K562 (cell line): ENCODE results near the gene DNAH17. TPM values are rescaled to one million over a fixed set of nuclear protein-coding genes. Genes with fewer than 3 reads are reported as not detected.

Experiments
- DPF2 ChIP-seq: fragments of 450-650 bp; IDR thresholded peaks from 2 replicates; pipeline ENCODE4 v1.6.1; 2016
- GATAD2B ChIP-seq: fragments of 450-650 bp; IDR thresholded peaks from 2 replicates; pipeline ENCODE4 v1.6.1; 2017; ENCODE audit warnings: mild to moderate bottlenecking, borderline replicate concordance
- KDM1A ChIP-seq, 2 experiments: fragments of 450-650 bp; IDR thresholded peaks; 2 replicates each; pipeline ENCODE4 v1.6.1; 2016; ENCODE audit warnings: mild to moderate bottlenecking in 2 of 2
- KDM5B ChIP-seq: fragments of 200-600 bp; sonication (generic); IDR thresholded peaks from 2 replicates; pipeline ENCODE4 v1.6.1; 2012; ENCODE audit warnings: low read depth, mild to moderate bottlenecking, moderate library complexity, low read length, control low read depth, inconsistent platforms; ENCODE audit not compliant: insufficient replicate concordance
- NFATC3 ChIP-seq: fragments of 450-650 bp; IDR thresholded peaks from 2 replicates; pipeline ENCODE4 v1.6.1; 2017; ENCODE audit warnings: mild to moderate bottlenecking
- RAD21 ChIP-seq, 2 experiments: fragments of 250-450 bp in 1 of 2; fragments of 450-650 bp in 1 of 2; sonication (Bioruptor Pico) in 1 of 2; formaldehyde crosslinking in 1 of 2; IDR thresholded peaks in 1 of 2; conservative IDR thresholded peaks in 1 of 2; 2 replicates each; pipeline versions ENCODE4 v1.4.0 to v1.8.0; 2020 to 2022; ENCODE audit warnings: mild to moderate bottlenecking in 2 of 2, moderate library complexity in 1 of 2
- RNF2 ChIP-seq: sonication (generic); IDR thresholded peaks from 2 replicates; pipeline ENCODE4 v1.6.1; 2016
- SIX5 ChIP-seq, 2 experiments: IDR thresholded peaks; 2 replicates each; pipeline ENCODE4 v1.6.1; 2011; ENCODE audit warnings: low read length in 2 of 2, borderline replicate concordance in 1 of 2, low read depth in 1 of 2, mild to moderate bottlenecking in 1 of 2, moderate library complexity in 1 of 2; ENCODE audit not compliant: insufficient read depth in 1 of 2
- SMC3 ChIP-seq: conservative IDR thresholded peaks from 2 replicates; pipeline ENCODE4 v1.6.1; 2011; ENCODE audit warnings: low read depth, low read length, improper control_type of control experiment; ENCODE audit not compliant: insufficient read depth
- ZFX ChIP-seq: sonication (generic); formaldehyde crosslinking; IDR thresholded peaks from 2 replicates; pipeline ENCODE4 v1.8.0; 2022; ENCODE audit warnings: mild to moderate bottlenecking, missing genetic modification reagents, moderate library complexity
- ZNF134 ChIP-seq: fragments of 250-450 bp; sonication (Bioruptor Pico); conservative IDR thresholded peaks from 2 replicates; pipeline ENCODE4 v1.4.0; 2020
- ZNF224 ChIP-seq: sonication (generic); formaldehyde crosslinking; IDR thresholded peaks from 2 replicates; pipeline ENCODE4 v1.8.0; 2022; ENCODE audit warnings: mild to moderate bottlenecking, missing genetic modification reagents
- ZNF23 ChIP-seq: fragments of 250-450 bp; sonication (Bioruptor Pico); IDR thresholded peaks from 2 replicates; pipeline ENCODE4 v1.4.0; 2020; ENCODE audit warnings: mild to moderate bottlenecking
- ZNF551 ChIP-seq: fragments of 250-450 bp; sonication (Bioruptor Pico); IDR thresholded peaks from 2 replicates; pipeline ENCODE4 v1.5.0; 2021; ENCODE audit warnings: mild to moderate bottlenecking, moderate library complexity
- polyA plus RNA-seq, 8 experiments: library from polyadenylated mRNA; depleted of rRNA in 4 of 8; stranded (reverse) in 5 of 8; unstranded in 3 of 8; fragments of >200 nt; fragmentation: Nextera tagmentation in 2 of 8; fragmentation: Illumina TruSeq in 1 of 8; extraction: Ambion mirVana in 2 of 8; extraction: Trizol in 1 of 8; gene quantifications; 2 replicates each; pipeline versions ENCODE4 v1.2.1 to v1.2.3, GENCODE V29; 2011 to 2014; ENCODE audit warnings: inconsistent platforms in 1 of 8, missing spikeins in 1 of 8
- total RNA-seq, 7 experiments: library from RNA; depleted of rRNA in 6 of 7; stranded (reverse); fragments of >200 nt in 6 of 7; fragmentation: Illumina TruSeq in 2 of 7; extraction: Trizol in 2 of 7; gene quantifications; 2 replicates each; pipeline versions ENCODE4 v1.2.1 to v1.2.3, GENCODE V29; 2011 to 2021; ENCODE audit warnings: low replicate concordance in 1 of 7
- TF ChIP-seq, protein P1 (sequence below): IDR thresholded peaks from 3 replicates; pipeline ENCODE4 v1.6.1; 2011; ENCODE audit warnings: borderline replicate concordance, mild to moderate bottlenecking, moderate library complexity; ENCODE audit not compliant: insufficient read length; ENCODE audit errors: extremely low read depth
- TF ChIP-seq, protein P2 (sequence below): fragments of 450-650 bp; formaldehyde crosslinking; IDR thresholded peaks from 2 replicates; pipeline ENCODE4 v1.4.0; 2022; ENCODE audit warnings: missing genetic modification characterization
- TF ChIP-seq, protein P3 (sequence below): fragments of 250-450 bp; sonication (Bioruptor Pico); IDR thresholded peaks from 2 replicates; pipeline ENCODE4 v1.4.0; 2020; ENCODE audit warnings: mild to moderate bottlenecking, moderate library complexity
- TF ChIP-seq, protein P4 (sequence below): fragments of 250-450 bp; sonication (Bioruptor Pico); IDR thresholded peaks from 2 replicates; pipeline ENCODE4 v1.5.0; 2020; ENCODE audit warnings: mild to moderate bottlenecking
- TF ChIP-seq, protein P5 (sequence below): fragments of 250-450 bp; sonication (Bioruptor Pico); IDR thresholded peaks from 2 replicates; pipeline ENCODE4 v1.8.0; 2022; ENCODE audit warnings: inconsistent platforms

DNAH17 gene
- total and polyA plus RNA-seq, 9 of the 15 experiments (the other 6 are each of a cell fraction or from before 2014, with no cell fraction given): under 0.01 to 0.06 (median 0.03) TPM; not detected in 5

DNA sequence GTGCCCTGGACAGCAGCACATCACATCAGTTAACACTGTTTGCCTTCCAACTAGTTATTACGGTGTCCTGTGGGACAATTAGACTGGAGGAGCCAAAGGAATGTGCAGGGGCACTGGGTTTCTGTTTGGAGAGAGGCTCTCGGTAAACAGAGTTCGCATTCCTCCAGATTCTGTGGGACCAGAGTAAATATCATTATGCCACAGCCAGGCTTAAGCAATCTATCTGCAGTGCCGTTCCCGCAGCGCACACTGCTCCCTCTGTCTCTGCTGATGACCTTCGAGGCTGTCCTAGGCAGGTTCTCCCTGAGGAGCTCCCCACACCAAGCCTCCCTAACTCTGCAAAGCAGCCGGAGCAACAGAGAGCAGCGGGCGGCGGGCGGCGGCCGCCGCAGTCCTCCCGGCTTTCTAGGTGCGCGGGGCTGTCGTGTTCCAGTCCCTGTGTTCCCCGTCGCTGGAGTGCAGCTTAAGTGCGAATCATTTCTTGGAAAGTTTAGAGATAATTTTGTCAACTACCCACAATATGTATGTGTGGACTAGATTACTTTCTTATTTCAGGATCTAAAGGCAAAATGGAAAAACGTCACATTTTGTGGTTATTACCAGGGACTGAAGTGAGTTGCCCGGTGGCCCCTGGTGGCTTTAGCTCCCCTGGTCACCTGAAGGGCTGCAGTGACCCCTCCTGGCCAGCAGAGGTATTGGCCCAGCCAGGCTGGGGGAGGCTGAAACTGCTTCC, 155.5 kb downstream of the DNAH17 start (continued):
- TF ChIP-seq, protein P1, sequence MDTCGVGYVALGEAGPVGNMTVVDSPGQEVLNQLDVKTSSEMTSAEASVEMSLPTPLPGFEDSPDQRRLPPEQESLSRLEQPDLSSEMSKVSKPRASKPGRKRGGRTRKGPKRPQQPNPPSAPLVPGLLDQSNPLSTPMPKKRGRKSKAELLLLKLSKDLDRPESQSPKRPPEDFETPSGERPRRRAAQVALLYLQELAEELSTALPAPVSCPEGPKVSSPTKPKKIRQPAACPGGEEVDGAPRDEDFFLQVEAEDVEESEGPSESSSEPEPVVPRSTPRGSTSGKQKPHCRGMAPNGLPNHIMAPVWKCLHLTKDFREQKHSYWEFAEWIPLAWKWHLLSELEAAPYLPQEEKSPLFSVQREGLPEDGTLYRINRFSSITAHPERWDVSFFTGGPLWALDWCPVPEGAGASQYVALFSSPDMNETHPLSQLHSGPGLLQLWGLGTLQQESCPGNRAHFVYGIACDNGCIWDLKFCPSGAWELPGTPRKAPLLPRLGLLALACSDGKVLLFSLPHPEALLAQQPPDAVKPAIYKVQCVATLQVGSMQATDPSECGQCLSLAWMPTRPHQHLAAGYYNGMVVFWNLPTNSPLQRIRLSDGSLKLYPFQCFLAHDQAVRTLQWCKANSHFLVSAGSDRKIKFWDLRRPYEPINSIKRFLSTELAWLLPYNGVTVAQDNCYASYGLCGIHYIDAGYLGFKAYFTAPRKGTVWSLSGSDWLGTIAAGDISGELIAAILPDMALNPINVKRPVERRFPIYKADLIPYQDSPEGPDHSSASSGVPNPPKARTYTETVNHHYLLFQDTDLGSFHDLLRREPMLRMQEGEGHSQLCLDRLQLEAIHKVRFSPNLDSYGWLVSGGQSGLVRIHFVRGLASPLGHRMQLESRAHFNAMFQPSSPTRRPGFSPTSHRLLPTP: no peak
- TF ChIP-seq, protein P2, sequence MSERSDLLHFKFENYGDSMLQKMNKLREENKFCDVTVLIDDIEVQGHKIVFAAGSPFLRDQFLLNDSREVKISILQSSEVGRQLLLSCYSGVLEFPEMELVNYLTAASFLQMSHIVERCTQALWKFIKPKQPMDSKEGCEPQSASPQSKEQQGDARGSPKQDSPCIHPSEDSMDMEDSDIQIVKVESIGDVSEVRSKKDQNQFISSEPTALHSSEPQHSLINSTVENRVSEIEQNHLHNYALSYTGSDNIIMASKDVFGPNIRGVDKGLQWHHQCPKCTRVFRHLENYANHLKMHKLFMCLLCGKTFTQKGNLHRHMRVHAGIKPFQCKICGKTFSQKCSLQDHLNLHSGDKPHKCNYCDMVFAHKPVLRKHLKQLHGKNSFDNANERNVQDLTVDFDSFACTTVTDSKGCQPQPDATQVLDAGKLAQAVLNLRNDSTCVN (CRISPR knock-in tag): no peak
- TF ChIP-seq ZFX (CRISPR knock-in tag): no peak
- no peak for TF ChIP-seq DPF2
- TF ChIP-seq KDM1A (IDR thresholded peaks at IDR 0.05): no peak
- no peak for TF ChIP-seq KDM5B
- no peak for TF ChIP-seq ZNF551 (CRISPR knock-in tag)
- TF ChIP-seq, protein P3, sequence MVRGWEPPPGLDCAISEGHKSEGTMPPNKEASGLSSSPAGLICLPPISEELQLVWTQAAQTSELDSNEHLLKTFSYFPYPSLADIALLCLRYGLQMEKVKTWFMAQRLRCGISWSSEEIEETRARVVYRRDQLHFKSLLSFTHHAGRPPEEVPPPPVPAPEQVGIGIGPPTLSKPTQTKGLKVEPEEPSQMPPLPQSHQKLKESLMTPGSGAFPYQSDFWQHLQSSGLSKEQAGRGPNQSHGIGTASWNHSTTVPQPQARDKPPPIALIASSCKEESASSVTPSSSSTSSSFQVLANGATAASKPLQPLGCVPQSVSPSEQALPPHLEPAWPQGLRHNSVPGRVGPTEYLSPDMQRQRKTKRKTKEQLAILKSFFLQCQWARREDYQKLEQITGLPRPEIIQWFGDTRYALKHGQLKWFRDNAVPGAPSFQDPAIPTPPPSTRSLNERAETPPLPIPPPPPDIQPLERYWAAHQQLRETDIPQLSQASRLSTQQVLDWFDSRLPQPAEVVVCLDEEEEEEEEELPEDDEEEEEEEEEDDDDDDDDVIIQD: no peak
- TF ChIP-seq ZNF134 (CRISPR knock-in tag): no peak
- TF ChIP-seq SMC3: peak; percentile 94
- TF ChIP-seq, protein P4, sequence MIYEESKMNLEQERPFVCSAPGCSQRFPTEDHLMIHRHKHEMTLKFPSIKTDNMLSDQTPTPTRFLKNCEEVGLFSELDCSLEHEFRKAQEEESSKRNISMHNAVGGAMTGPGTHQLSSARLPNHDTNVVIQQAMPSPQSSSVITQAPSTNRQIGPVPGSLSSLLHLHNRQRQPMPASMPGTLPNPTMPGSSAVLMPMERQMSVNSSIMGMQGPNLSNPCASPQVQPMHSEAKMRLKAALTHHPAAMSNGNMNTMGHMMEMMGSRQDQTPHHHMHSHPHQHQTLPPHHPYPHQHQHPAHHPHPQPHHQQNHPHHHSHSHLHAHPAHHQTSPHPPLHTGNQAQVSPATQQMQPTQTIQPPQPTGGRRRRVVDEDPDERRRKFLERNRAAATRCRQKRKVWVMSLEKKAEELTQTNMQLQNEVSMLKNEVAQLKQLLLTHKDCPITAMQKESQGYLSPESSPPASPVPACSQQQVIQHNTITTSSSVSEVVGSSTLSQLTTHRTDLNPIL (CRISPR knock-in tag): no peak
- TF ChIP-seq SIX5 (IDR thresholded peaks at IDR 0.05; ENCODE audit: borderline replicate concordance in 1 of 2, insufficient read depth in 1 of 2, low read depth in 1 of 2, low read length in 2 of 2): no peak
- TF ChIP-seq RNF2: no peak
- no peak for TF ChIP-seq GATAD2B
- no peak for TF ChIP-seq ZNF23 (CRISPR knock-in tag)
- TF ChIP-seq, protein P5, sequence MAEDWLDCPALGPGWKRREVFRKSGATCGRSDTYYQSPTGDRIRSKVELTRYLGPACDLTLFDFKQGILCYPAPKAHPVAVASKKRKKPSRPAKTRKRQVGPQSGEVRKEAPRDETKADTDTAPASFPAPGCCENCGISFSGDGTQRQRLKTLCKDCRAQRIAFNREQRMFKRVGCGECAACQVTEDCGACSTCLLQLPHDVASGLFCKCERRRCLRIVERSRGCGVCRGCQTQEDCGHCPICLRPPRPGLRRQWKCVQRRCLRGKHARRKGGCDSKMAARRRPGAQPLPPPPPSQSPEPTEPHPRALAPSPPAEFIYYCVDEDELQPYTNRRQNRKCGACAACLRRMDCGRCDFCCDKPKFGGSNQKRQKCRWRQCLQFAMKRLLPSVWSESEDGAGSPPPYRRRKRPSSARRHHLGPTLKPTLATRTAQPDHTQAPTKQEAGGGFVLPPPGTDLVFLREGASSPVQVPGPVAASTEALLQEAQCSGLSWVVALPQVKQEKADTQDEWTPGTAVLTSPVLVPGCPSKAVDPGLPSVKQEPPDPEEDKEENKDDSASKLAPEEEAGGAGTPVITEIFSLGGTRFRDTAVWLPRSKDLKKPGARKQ: 0 out of 2 replicates have a peak, but pooled peaks have one; percentile 27
- peak; percentile 93 to 96 for TF ChIP-seq RAD21 (CRISPR knock-in tag; conservative IDR thresholded peaks at IDR 0.05 in 1 of 2, IDR thresholded peaks at IDR 0.05 in 1 of 2)
- no peak for TF ChIP-seq NFATC3
- no peak for TF ChIP-seq ZNF224 (CRISPR knock-in tag)
